Body of pancreas (tissue), 4 donors: ENCODE measurements around the gene ZNF667. TPM values are rescaled to one million over a fixed set of nuclear protein-coding genes. Genes with fewer than 3 reads are reported as not detected.

Experiments used
- ATAC-seq: fragments of 150-250 bp; one replicate; pipeline ENCODE4 v1.9.1; 2016
- DNase-seq, 4 donors: peaks; one replicate each; pipeline ENCODE4 v3.0.0-alpha.2; 2019
- H3K27ac ChIP-seq, 4 donors: fragments of 200-600 bp; sonication (generic); 1 replicate in 3 of 4; 2 replicates in 1 of 4; pipeline versions ENCODE4 v1.5.1 to v1.6.1; 2016 to 2019; ENCODE audit warnings: mild to moderate bottlenecking in 1 of 4, mixed read lengths in 1 of 4, moderate library complexity in 1 of 4
- H3K27me3 ChIP-seq, 2 donors: fragments of 200-600 bp; sonication (generic); one replicate each; pipeline ENCODE4 v1.6.0; 2016; ENCODE audit warnings: mild to moderate bottlenecking in 1 of 2
- H3K36me3 ChIP-seq, 2 donors: fragments of 200-600 bp; sonication (generic); replicated peaks in 1 of 2; 2 replicates each; pipeline ENCODE4 v1.5.1; 2016; ENCODE audit warnings: low read depth in 2 of 2; ENCODE audit not compliant: insufficient read depth in 1 of 2
- H3K4me1 ChIP-seq: fragments of 200-600 bp; sonication (generic); one replicate; pipeline ENCODE4 v1.6.0; 2016
- H3K4me3 ChIP-seq, 2 donors: fragments of 200-600 bp; sonication (generic); 1 replicate in 1 of 2; 2 replicates in 1 of 2; pipeline ENCODE4 v1.5.1; 2016 to 2019
- H3K9me3 ChIP-seq, 3 donors: fragments of 200-600 bp; sonication (generic); 1 replicate in 2 of 3; 2 replicates in 1 of 3; pipeline ENCODE4 v1.5.1; 2016
- POLR2A ChIP-seq, 3 donors: fragments of 450-650 bp; IDR thresholded peaks; one replicate each; pipeline ENCODE4 v1.6.1; 2016; ENCODE audit warnings: antibody characterized with exemption in 3 of 3, mild to moderate bottlenecking in 2 of 3
- WGBS, 2 donors: methylation state at CpG; one replicate each; pipeline ENCODE4 v1.1.5; 2017; 5-methylcytosine and 5-hydroxymethylcytosine counted together
- intact Hi-C: fragments of 100-400 bp; cut with DNase I; formaldehyde crosslinking; loops from one replicate; pipeline ENCODE4 v1.15.1; 2023
- total RNA-seq, 2 donors: library from RNA; depleted of rRNA; stranded (reverse); fragments of >200 nt; gene quantifications; one replicate each; pipeline ENCODE4 v1.1.0, GENCODE V29; 2016
- TF ChIP-seq, protein P1 (sequence below), 7 experiments: fragments of 450-650 bp in 4 of 7; fragments of 200-600 bp in 3 of 7; sonication (generic) in 3 of 7; IDR thresholded peaks; one replicate each; pipeline ENCODE4 v1.5.1; 2016 to 2019; ENCODE audit warnings: antibody characterized with exemption in 7 of 7

ZNF667 gene
- total RNA-seq, 2 donors from 2014 or later = 1.3 to 2.0 TPM

DNA sequence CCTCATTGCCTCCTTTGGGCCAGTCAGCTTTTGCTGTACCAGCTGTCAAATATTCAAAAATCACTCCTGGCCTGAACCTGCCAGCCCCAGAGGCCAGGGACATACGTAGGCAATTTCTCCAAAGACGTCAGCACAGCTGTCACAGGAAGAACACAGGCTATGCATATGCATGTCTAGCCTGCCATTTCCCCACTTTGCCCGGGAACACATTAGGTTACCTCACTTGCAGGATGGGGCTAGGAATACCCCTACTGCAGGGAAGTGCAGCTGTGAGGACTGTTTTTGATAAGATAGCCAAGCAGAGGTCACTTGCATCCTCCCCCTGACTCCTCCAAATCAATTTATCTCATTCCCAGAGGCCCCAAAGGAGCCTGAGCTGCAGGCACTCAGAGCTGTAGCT is 2.8 kb downstream of the ZNF667 start:
- Histone ChIP-seq H3K4me1 (peaks cover 5% of the 10 kb centered on the region), H3K27me3 (no peaks in the 10 kb centered on the region), H3K9me3 (peaks cover 0 to 35% (median 0%) of the 10 kb centered on the region in 3 donors), H3K27ac (no peak overlapping the region), H3K4me3 (no peak overlapping the region), H3K36me3 (no peaks in the 10 kb centered on the region)
- 77 to 82% methylated on average over 2 to 3 of the region's 3 CpGs for WGBS, 2 donors
- intact Hi-C loops = no loop called here
- ATAC-seq = no peak
- DNase-seq = no peak
- TF ChIP-seq POLR2A (IDR thresholded peaks at IDR 0.05) = no peak
- TF ChIP-seq, protein P1, sequence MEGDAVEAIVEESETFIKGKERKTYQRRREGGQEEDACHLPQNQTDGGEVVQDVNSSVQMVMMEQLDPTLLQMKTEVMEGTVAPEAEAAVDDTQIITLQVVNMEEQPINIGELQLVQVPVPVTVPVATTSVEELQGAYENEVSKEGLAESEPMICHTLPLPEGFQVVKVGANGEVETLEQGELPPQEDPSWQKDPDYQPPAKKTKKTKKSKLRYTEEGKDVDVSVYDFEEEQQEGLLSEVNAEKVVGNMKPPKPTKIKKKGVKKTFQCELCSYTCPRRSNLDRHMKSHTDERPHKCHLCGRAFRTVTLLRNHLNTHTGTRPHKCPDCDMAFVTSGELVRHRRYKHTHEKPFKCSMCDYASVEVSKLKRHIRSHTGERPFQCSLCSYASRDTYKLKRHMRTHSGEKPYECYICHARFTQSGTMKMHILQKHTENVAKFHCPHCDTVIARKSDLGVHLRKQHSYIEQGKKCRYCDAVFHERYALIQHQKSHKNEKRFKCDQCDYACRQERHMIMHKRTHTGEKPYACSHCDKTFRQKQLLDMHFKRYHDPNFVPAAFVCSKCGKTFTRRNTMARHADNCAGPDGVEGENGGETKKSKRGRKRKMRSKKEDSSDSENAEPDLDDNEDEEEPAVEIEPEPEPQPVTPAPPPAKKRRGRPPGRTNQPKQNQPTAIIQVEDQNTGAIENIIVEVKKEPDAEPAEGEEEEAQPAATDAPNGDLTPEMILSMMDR (IDR thresholded peaks at IDR 0.05) = no peak

GRCh38 chr19:56441206-56441792 is 35.8 kb downstream of the ZNF667 start:
- H3K9me3 ChIP-seq = peaks cover 0 to 65% (median 3%) of the 10 kb centered on the region in 3 donors
- H3K4me3 ChIP-seq = no peak overlapping the region
- H3K27me3 ChIP-seq = no peaks in the 10 kb centered on the region
- peaks cover 0 to 4% of the 10 kb centered on the region in 2 donors for H3K36me3 ChIP-seq
- no peaks in the 10 kb centered on the region for H3K4me1 ChIP-seq
- 89 to 96% methylated on average over 8 of the region's 8 CpGs for WGBS, 2 donors
- DNase-seq = no peak
- TF ChIP-seq, protein P1 (IDR thresholded peaks at IDR 0.05) = no peak
- no peak for TF ChIP-seq POLR2A (IDR thresholded peaks at IDR 0.05)
- intact Hi-C loops = no loop called here
- ATAC-seq = no peak
- H3K27ac ChIP-seq = no peak overlapping the region

GRCh38 chr19:56423985-56424353 is 53.2 kb downstream of the ZNF667 start:
- no peak overlapping the region for H3K4me3 ChIP-seq
- no peak for DNase-seq
- 91 to 96% methylated on average over 1 of the region's 1 CpG for WGBS, 2 donors
- no peaks in the 10 kb centered on the region for H3K4me1 ChIP-seq
- TF ChIP-seq, protein P1 (IDR thresholded peaks at IDR 0.05) = no peak
- no peak for TF ChIP-seq POLR2A (IDR thresholded peaks at IDR 0.05)
- no peak overlapping the region for H3K27ac ChIP-seq
- H3K27me3 ChIP-seq = no peaks in the 10 kb centered on the region
- intact Hi-C loops = no loop called here
- H3K36me3 ChIP-seq = peaks cover 0 to 6% of the 10 kb centered on the region in 2 donors
- H3K9me3 ChIP-seq = peaks cover 0 to 66% (median 13%) of the 10 kb centered on the region in 3 donors
- ATAC-seq = no peak

DNA sequence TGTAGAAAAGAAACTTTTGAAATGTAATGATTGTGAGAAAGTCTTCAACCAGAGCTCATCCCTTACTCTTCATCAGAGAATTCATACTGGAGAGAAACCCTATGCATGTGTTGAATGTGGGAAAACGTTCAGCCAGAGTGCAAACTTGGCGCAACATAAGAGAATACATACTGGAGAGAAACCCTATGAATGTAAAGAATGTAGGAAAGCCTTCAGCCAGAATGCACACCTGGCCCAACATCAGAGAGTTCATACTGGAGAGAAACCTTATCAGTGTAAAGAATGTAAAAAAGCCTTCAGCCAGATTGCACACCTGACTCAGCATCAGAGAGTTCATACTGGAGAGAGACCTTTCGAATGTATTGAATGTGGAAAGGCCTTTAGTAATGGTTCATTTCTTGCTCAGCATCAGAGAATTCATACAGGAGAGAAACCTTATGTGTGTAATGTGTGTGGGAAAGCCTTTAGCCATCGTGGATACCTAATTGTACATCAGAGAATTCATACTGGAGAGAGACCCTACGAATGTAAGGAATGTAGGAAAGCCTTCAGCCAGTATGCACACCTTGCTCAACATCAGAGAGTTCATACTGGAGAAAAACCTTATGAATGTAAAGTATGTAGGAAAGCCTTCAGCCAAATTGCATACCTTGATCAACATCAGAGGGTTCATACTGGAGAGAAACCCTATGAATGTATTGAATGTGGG is 53.7 kb downstream of the ZNF667 start:
- Histone ChIP-seq H3K4me3 (no peak overlapping the region), H3K4me1 (no peaks in the 10 kb centered on the region), H3K36me3 (peaks cover 0 to 6% of the 10 kb centered on the region in 2 donors), H3K27me3 (no peaks in the 10 kb centered on the region), H3K9me3 (peaks cover 0 to 66% (median 13%) of the 10 kb centered on the region in 3 donors), H3K27ac (no peak overlapping the region)
- DNase-seq = no peak
- no peak for ATAC-seq
- WGBS, 2 donors = 83 to 85% methylated on average over 5 of the region's 5 CpGs
- TF ChIP-seq, protein P1 (IDR thresholded peaks at IDR 0.05) = no peak
- no peak for TF ChIP-seq POLR2A (IDR thresholded peaks at IDR 0.05)
- intact Hi-C loops = no loop called here
